ENCODE data around the gene CA11.
A peak's percentile ranks its signal among the peaks of the same experiment; 100 is the strongest.

CA11 gene

GRCh38 chr19:48613024-48613851 is 32.7 kb downstream of the CA11 start:
- DNase-seq (ENCODE audit: low read depth): no peak

- DNase-seq (ENCODE audit: low read depth): no peak
Measured at GRCh38 chr19:48611872-48612271, 34.1 kb downstream of the CA11 start.

GRCh38 chr19:48609571-48610108 is 36.3 kb downstream of the CA11 start:
- DNase-seq (ENCODE audit: low read depth): no peak

GRCh38 chr19:48608798-48609263 is 37.2 kb downstream of the CA11 start:
- DNase-seq (ENCODE audit: low read depth): no peak

- no peak for DNase-seq (ENCODE audit: low read depth)
Measured at GRCh38 chr19:48607359-48607755, 38.6 kb downstream of the CA11 start.

- no peak for DNase-seq (ENCODE audit: low read depth)
Measured at GRCh38 chr19:48606463-48607358, 39.3 kb downstream of the CA11 start, which contains the start of gene SPACA4. TSS of gene SPACA4 (plus strand) at chr19:48606742. CDS start at chr19:48606979, 237 bp downstream.

- no peak for DNase-seq (ENCODE audit: low read depth)
Measured at GRCh38 chr19:48603850-48604249, 42.1 kb downstream of the CA11 start.

GRCh38 chr19:48603449-48603848 is 42.5 kb downstream of the CA11 start:
- DNase-seq (ENCODE audit: low read depth): no peak

GRCh38 chr19:48603001-48603400 is 43.0 kb downstream of the CA11 start:
- no peak for DNase-seq (ENCODE audit: low read depth)

- no peak for DNase-seq (ENCODE audit: low read depth)
Measured at GRCh38 chr19:48600679-48601417, 45.1 kb downstream of the CA11 start.

GRCh38 chr19:48598996-48599700 is 46.8 kb downstream of the CA11 start:
- DNase-seq (ENCODE audit: low read depth): no peak

GRCh38 chr19:48596679-48597465 is 49.1 kb downstream of the CA11 start:
- DNase-seq (ENCODE audit: low read depth): no peak

- DNase-seq (ENCODE audit: low read depth): no peak
Measured at GRCh38 chr19:48596237-48596636, 49.8 kb downstream of the CA11 start.

- DNase-seq (ENCODE audit: low read depth): no peak
Measured at GRCh38 chr19:48595833-48596232, 50.2 kb downstream of the CA11 start.

- DNase-seq (ENCODE audit: low read depth): no peak
Measured at GRCh38 chr19:48595171-48595570, 50.8 kb downstream of the CA11 start.

GRCh38 chr19:48591021-48591420 is 55.0 kb downstream of the CA11 start:
- DNase-seq (ENCODE audit: low read depth): no peak

GRCh38 chr19:48588670-48589401 is 57.2 kb downstream of the CA11 start:
- peak; percentile 76 for DNase-seq (ENCODE audit: low read depth)

Measured in stimulated activated CD8-positive, alpha-beta memory T cell treated with anti-CD3 and anti-CD28 coated beads, Interleukin-4, amount 100 ng/mL, for 24 hours (primary cell).